Hematopoietic multipotent progenitor cell treated with erythropoietin and hydrocortisone succinate and interleukin-3 and kit ligand, for 17 days (in vitro differentiated cells): Measurements from ENCODE around the gene CPA4.

Source experiments
- DNase-seq: peaks from one replicate; pipeline ENCODE4 v3.0.0-alpha.2; 2015; ENCODE audit warnings: low spot score

Gene CPA4

DNA sequence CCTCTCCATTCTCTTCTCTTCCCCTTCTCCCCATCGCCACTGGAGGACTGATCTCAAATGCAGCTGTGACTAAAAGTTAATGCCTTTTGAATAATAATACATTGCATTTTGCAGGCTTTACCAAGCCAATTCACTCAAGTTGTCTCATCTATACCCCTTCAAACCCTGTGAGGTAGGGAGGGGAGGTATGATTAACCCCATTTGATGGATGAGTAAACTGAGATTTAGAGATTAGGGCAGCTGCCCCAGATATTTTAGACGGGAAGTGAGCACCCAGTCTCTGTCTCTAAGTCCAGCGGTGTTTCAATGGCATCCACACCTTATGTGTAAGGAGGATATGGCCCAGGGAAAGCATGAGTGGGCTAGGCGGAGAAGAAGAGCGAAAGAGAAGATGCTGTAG is 52.8 kb downstream of the CPA4 start:
- DNase-seq, result no peak

GRCh38 chr7:130346177-130346905 is 53.4 kb downstream of the CPA4 start:
- DNase-seq, result no peak

- no peak for DNase-seq
Observed at GRCh38 chr7:130346941-130347340, 54.0 kb downstream of the CPA4 start.

GRCh38 chr7:130349911-130350782 is 57.2 kb downstream of the CPA4 start:
- DNase-seq, result no peak

GRCh38 chr7:130350945-130351790 is 58.2 kb downstream of the CPA4 start:
- DNase-seq, result no peak

DNA sequence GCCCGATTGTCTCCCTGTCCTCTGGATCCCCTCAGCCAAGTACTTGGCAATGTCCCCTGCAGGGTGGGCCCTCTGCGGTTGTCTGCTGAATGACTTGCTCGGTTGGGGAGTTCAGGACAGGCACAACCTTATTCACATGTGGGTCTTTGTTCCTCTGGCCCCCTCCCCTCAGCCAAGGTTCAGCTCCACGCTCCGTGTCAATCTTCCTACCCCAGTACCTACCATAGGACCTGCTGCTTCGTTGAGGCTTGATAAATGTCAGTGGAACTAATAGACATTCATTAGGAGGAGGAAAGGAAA is 58.8 kb downstream of the CPA4 start:
- no peak for DNase-seq

DNA sequence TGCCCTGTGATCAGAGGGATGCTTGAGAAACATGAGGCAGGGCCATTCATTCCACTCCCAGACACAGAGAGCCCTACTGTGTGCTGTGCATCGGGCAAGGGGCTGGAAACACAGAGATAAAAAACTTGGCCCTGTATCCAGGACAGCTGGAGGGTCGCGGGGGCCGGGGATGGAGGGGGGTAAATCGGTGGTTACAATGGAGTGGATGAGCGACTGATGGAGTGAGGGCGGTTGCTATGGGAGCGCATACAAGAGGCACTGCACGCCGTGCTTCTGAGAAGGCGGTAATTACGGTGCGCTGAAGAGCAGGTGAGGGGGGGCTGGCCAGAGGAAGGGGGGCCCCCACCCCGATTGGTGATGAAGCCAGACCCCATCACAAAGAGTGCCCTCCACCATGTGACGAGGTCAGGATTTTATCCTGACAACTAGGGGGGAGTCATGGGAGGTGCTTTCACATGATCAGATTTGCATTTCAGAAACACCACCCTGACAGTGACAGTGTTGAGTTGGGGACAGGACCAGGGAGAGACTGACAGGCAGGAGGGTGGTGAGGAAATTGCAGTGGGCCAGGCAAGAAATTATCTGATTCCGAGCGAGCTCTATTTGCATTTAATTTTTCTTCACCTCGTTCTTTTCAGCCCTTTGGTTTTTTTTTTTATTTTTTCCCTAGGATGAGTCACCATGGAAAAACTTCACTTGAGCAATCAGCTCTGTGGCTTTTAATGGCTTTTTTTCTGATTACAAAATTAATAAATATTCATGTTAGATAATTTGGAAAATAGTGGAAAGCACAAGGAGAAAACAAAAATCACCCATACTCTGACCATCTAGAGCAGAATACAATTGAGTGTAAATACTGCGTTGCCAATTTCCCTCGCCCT is 59.5 kb downstream of the CPA4 start:
- DNase-seq, result no peak

DNA sequence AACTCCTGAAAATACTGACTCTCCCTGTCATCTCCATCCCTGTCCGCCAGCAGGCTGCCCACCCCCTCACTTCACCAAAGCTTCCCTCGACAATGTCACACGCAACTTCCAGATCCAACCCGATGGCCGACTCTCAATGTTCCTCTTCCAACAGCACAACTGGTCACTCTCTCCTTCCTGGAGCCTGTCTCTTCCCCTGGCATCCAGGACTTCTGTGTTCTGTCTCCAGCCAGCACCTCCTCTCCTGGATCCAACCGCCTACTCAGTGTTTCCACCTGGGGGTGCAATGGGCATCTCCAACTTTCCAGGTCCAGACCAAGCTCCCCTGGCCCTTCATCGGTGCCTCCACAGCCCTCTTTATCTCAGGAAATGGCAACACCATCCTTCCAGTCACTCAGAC is 60.2 kb downstream of the CPA4 start:
- no peak for DNase-seq

GRCh38 chr7:130356121-130356875 is 63.3 kb downstream of the CPA4 start:
- DNase-seq, result no peak

DNA sequence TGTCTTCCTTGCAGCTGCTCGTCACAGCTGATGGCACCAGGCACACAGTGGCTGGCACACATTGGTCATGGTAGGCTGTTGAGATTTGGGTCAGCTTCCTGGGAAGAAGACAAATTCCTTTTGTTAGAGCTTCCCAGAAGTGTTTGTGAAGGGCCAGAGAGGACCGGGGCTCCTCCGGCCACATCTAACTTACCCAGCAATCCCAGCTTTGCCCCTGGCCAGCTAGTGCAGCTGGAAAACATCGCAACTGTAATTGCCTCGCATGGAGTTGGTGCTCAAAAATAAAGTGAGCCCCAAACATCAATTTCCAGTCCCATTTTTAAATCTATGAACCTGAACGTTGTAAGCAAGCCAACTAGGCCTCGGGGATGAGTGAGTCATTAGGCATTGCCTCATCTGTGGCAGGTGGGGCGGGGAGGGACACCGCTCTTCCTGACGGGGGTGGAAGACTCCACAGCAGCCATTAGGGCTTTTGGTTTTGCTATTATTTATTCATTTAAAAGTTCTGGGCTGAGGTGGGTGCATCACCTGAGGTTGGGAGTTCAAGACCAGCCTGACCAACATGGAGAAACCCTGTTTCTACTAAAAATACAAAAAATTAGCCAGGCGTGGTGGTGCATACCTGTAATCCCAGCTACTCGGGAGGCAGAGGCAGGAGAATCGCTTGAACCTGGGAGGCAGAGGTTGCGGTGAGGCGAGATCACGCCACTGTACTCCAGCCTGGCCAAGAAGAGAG is 64.1 kb downstream of the CPA4 start:
- DNase-seq, result no peak

DNA sequence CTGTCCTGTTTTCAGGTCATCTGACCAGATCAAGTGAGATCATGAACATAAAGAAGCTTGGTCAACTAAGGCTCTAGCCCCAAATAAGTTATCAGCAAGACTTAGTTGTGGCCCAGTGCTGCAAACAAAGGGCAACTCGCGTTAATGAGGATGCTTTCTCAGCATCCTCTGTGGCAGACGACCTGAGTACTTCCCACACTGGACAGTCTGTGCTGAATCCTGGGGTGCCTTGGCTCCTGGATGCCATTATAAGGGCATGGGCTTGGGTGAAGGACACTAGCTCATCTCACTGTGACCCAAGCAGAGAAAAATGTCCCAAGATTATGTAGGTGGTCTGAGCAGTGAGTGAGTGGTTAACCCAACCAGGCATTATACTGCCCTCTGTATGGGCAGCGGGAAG is 65.5 kb downstream of the CPA4 start:
- DNase-seq, result no peak

DNA sequence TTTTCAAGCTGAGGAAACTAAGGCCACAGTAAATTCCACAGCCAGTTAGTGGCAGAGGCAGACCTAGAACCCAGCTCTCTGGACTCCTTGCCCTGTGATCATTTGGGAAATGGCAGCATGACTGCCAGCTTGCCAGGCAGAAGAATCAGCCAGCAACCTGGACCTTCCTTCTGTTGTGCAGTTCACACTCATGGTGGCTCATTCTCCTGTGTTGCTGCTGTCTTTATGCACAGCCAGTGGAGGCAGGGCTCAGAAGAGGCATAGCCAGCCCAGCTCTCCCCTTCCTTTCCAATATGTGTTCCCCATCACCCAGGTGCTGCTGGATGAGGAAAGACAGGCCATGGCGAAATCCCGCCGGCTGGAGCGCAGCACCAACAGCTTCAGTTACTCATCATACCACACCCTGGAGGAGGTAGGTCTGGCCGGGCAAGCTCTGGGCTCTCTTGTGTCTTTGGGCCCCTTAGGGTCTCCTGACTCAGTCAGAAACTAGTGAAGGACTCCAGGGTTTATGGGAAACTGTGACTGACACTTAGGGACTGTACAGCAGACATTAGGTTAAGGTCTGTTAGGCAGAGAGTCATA is 66.4 kb downstream of the CPA4 start:
- no peak for DNase-seq

GRCh38 chr7:130360518-130360917 is 67.6 kb downstream of the CPA4 start:
- no peak for DNase-seq

DNA sequence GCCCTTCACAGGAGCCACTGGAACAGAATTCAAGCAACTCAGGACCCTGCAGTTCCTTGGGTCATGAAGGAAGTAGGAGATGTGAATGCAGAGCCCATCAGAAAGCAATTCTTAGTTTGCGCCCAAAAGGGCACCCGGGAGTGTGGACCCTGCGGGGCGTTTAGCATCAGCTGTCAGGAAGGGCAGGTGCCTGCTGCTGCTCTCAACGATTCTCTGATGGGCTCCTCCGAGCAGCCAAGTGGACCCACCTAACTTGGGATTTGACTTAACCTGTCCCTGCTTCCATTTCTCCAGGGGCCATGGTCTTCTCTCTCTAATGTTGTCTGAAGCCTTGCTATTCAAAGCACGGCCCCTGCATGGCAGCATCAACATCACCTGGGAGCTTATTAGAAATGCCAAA is 68.7 kb downstream of the CPA4 start:
- no peak for DNase-seq

GRCh38 chr7:130362251-130362816 is 69.4 kb downstream of the CPA4 start:
- DNase-seq, result no peak

DNA sequence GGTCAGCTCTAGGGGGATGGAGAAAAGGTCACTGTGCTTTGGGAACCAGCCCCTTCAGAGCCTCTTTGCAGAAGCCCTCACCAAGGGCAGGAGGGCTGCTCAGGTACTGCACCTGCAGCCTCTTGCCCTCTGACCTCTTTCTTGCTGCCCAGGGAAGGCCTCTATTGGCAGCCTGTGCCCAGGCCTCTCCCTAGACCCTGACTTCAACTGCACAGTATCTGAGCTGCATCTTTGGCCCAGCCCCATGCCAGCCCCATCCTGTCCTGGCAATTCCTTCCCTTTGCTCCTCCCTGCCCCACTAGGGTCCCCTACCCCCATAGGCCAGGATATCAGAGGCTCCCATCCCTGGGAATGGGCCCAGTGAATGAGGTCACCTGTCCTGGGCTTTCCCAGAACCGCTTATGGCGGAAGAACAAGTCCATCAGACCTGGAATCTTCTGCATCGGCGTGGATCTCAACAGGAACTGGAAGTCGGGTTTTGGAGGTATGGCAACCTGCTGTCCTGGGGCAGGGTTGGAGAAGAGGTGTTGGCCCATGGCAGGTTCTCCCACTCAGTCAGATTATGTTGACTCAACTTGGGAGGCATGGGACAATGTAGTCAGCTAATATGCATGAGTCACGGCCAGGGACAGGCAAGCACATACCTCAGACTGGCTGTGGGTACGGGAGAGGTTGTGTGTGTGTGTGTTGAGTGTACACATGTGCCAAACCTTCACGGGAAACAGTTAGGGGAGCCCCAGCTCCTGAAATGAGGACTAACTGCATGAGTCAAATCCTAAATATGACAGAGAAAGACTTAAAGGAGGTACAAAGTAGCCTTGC is 70.3 kb downstream of the CPA4 start:
- DNase-seq, result no peak

DNA sequence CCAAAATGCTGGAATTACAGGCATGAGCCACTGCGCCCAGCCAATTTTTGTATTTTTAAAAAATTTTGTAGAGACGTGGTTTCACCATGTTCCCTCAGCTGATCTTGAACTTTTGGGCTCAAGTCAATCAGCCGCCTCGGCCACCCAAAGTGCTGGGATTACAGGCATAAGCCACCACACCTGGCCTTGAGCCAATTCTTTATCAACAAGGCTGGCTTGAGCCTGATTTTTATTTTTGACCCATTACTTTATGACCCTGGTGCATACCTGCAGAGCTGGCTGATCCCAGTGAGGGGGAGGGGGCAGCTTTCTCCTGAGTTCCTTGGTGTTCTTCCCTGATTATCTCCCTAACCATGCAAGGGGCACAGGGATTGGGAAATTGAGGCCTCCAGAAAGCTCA is 71.5 kb downstream of the CPA4 start:
- no peak for DNase-seq

GRCh38 chr7:130365088-130365487 is 72.1 kb downstream of the CPA4 start:
- no peak for DNase-seq
